Esophagus (tissue), 2 donors: ENCODE data around the gene CT55. TPM values are rescaled to one million over a fixed set of nuclear protein-coding genes. Genes with fewer than 3 reads are reported as not detected.
"Not testable (repeated sequence)": the region's sequence is repeated elsewhere in the genome, so short reads cannot be mapped to it uniquely, and the experiment has no call there.

ENCODE experiments used
- H3K27ac ChIP-seq, 2 donors: one replicate each; pipeline ENCODE4 v1.5.1; 2013; ENCODE audit warnings: low read depth in 2 of 2, mild to moderate bottlenecking in 2 of 2, inconsistent platforms in 1 of 2, low read length in 1 of 2, moderate library complexity in 1 of 2
- H3K27me3 ChIP-seq, 2 donors: one replicate each; pipeline ENCODE4 v1.6.1; 2013; ENCODE audit warnings: low read length in 2 of 2, control low read depth in 1 of 2, mild to moderate bottlenecking in 1 of 2; ENCODE audit not compliant: insufficient read depth in 2 of 2, control insufficient read depth in 1 of 2
- H3K36me3 ChIP-seq, 2 donors: one replicate each; pipeline ENCODE4 v1.6.1; 2013; ENCODE audit warnings: low read length in 1 of 2; ENCODE audit not compliant: control insufficient read depth in 2 of 2, insufficient read depth in 2 of 2
- H3K4me1 ChIP-seq, 2 donors: one replicate each; pipeline ENCODE4 v1.6.1; 2013; ENCODE audit warnings: low read length in 1 of 2; ENCODE audit not compliant: control insufficient read depth in 2 of 2, insufficient read depth in 2 of 2
- H3K4me3 ChIP-seq, 2 donors: one replicate each; pipeline ENCODE4 v1.5.1; 2013; ENCODE audit warnings: low read length in 2 of 2, mild to moderate bottlenecking in 2 of 2, low read depth in 1 of 2, moderate library complexity in 1 of 2
- H3K9me3 ChIP-seq, 2 donors: one replicate each; pipeline ENCODE4 v1.6.1; 2013; ENCODE audit warnings: mild to moderate bottlenecking in 2 of 2, low read depth in 1 of 2, low read length in 1 of 2, moderate library complexity in 1 of 2; ENCODE audit not compliant: control insufficient read depth in 2 of 2, insufficient read depth in 1 of 2
- WGBS, 2 donors: extraction: QIAGEN DNeasy Blood & Tissue Kit; methylation state at CpG; one replicate each; pipeline ENCODE4 v1.1.7; 2013; 5-methylcytosine and 5-hydroxymethylcytosine counted together
- polyA plus RNA-seq, 2 donors: library from polyadenylated mRNA; stranded (reverse); fragments of 200-250 nt; gene quantifications; one replicate each; pipeline ENCODE4 v1.2.3, GENCODE V29; 2013
- donor health status: healthy with polysubstance abuse.
- donor health status: Bipolar disorder and iron deficiency.

Gene CT55
- polyA plus RNA-seq, 2 donors = not detected

GRCh38 chrX:135170468-135170867 lies 730 bp downstream of the CT55 start:
- no peaks in the 10 kb centered on the region for H3K9me3 ChIP-seq

GRCh38 chrX:135169534-135169933 lies 1.7 kb downstream of the CT55 start:
- 55 to 66% methylated on average over 3 of the region's 3 CpGs for WGBS, 2 donors
- H3K36me3 ChIP-seq, H3K4me3 ChIP-seq, H3K27me3 ChIP-seq, H3K9me3 ChIP-seq, H3K4me1 ChIP-seq, H3K27ac ChIP-seq: not testable (repeated sequence)

More at GRCh38 chrX:135170468-135170867, 730 bp downstream of the CT55 start:
- Histone ChIP-seq H3K4me3 (no peak overlapping the region), H3K4me1 (no peaks in the 10 kb centered on the region), H3K27me3 (no peaks in the 10 kb centered on the region), H3K27ac (no peak overlapping the region), H3K36me3 (no peaks in the 10 kb centered on the region)
- WGBS, 2 donors = 77 to 92% methylated on average over 10 of the region's 10 CpGs

- no peaks in the 10 kb centered on the region for H3K4me1 ChIP-seq
- H3K27me3 ChIP-seq = no peaks in the 10 kb centered on the region
- H3K27ac ChIP-seq = no peak overlapping the region
- WGBS, 2 donors = 37% methylated on average over 3 of the region's 3 CpGs
- no peak overlapping the region for H3K4me3 ChIP-seq
- H3K9me3 ChIP-seq = no peaks in the 10 kb centered on the region
- H3K36me3 ChIP-seq = no peaks in the 10 kb centered on the region
These were observed 2.7 kb downstream of the CT55 start for GRCh38 chrX:135168486-135168885.

GRCh38 chrX:135154688-135155087 lies 16.5 kb downstream of the CT55 start:
- H3K27me3 ChIP-seq, H3K4me1 ChIP-seq, H3K36me3 ChIP-seq, H3K27ac ChIP-seq, H3K4me3 ChIP-seq, H3K9me3 ChIP-seq: not testable (repeated sequence)
- WGBS, 2 donors = no CpG with 5 or more reads among the region's 3 CpGs

- no CpG with 5 or more reads among the region's 6 CpGs for WGBS, 2 donors
- H3K27me3 ChIP-seq, H3K27ac ChIP-seq, H3K4me3 ChIP-seq, H3K4me1 ChIP-seq, H3K36me3 ChIP-seq, H3K9me3 ChIP-seq: not testable (repeated sequence)
These were observed 45.1 kb downstream of the CT55 start for GRCh38 chrX:135126145-135126544.

GRCh38 chrX:135120056-135120576 lies 51.1 kb downstream of the CT55 start, which contains the start of gene ETDB:
Gene ETDB (minus strand): TSS chrX:135120526. CDS start chrX:135119261, 1,265 bp downstream.
- not testable (repeated sequence) for H3K4me3 ChIP-seq, H3K27ac ChIP-seq, H3K9me3 ChIP-seq, H3K27me3 ChIP-seq, H3K36me3 ChIP-seq, H3K4me1 ChIP-seq
- no CpG with 5 or more reads among the region's 1 CpG for WGBS, 2 donors

GRCh38 chrX:135116064-135116463 lies 55.1 kb downstream of the CT55 start:
- no CpG with 5 or more reads among the region's 2 CpGs for WGBS, 2 donors
- H3K27ac ChIP-seq, H3K4me3 ChIP-seq, H3K36me3 ChIP-seq, H3K9me3 ChIP-seq, H3K4me1 ChIP-seq, H3K27me3 ChIP-seq: not testable (repeated sequence)

GRCh38 chrX:135114392-135114791 lies 56.8 kb downstream of the CT55 start:
- Histone ChIP-seq H3K4me3 (no peak overlapping the region), H3K9me3 (no peaks in the 10 kb centered on the region), H3K4me1 (no peaks in the 10 kb centered on the region), H3K27me3 (no peaks in the 10 kb centered on the region), H3K36me3 (no peaks in the 10 kb centered on the region), H3K27ac (no peak overlapping the region)
- WGBS, 2 donors = 65 to 73% methylated on average over 2 of the region's 2 CpGs

- H3K9me3 ChIP-seq = no peaks in the 10 kb centered on the region
- no peak overlapping the region for H3K4me3 ChIP-seq
- no peaks in the 10 kb centered on the region for H3K27me3 ChIP-seq
- H3K27ac ChIP-seq = no peak overlapping the region
- H3K4me1 ChIP-seq = no peaks in the 10 kb centered on the region
- no peaks in the 10 kb centered on the region for H3K36me3 ChIP-seq
- 82 to 91% methylated on average over 1 of the region's 1 CpG for WGBS, 2 donors
These were observed 58.5 kb downstream of the CT55 start for GRCh38 chrX:135112743-135113142.

- H3K27ac ChIP-seq = no peak overlapping the region
- 35% methylated on average over 5 of the region's 5 CpGs for WGBS, 2 donors
- no peaks in the 10 kb centered on the region for H3K9me3 ChIP-seq
- H3K4me1 ChIP-seq = no peaks in the 10 kb centered on the region
- no peaks in the 10 kb centered on the region for H3K36me3 ChIP-seq
- no peaks in the 10 kb centered on the region for H3K27me3 ChIP-seq
- H3K4me3 ChIP-seq = no peak overlapping the region
These were observed 59.0 kb downstream of the CT55 start for GRCh38 chrX:135112096-135112729.
